Measurements from ENCODE around the gene ASL.

The ASL gene

DNA sequence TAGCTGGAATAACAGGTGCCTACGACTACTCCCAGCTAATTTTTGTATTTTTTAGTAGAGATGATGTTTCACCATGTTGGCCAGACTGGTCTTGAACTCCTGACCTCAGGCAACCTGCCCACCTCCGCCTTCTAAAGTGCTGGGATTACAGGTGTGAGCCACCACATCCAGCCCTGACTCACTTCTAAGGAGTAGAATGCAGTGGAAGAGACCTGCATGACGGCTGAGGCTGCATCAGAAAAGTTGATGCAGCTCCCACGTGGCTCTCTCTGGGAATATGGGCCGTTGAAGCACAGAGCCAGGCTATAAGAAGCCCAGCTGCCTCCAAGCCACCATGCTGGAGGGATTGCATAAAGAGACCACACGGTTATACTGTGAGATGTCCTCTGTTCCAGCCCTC lies 21.6 kb upstream of the ASL start:
- no peak for TF ChIP-seq SIN3A (IDR thresholded peaks at IDR 0.05; ENCODE audit: borderline replicate concordance, insufficient read depth, low read length)
- no peak for TF ChIP-seq TAF1 (IDR thresholded peaks at IDR 0.05; ENCODE audit: borderline replicate concordance, insufficient read depth, low read length)
- TF ChIP-seq FOXP2 (optimal IDR thresholded peaks at IDR 0.05; ENCODE audit: borderline replicate concordance, extremely low read depth, extremely low read length, insufficient read depth) = no peak
- no peak for TF ChIP-seq POLR2AphosphoS5 (IDR thresholded peaks at IDR 0.05; ENCODE audit: low read depth, low read length)
- no peak for TF ChIP-seq REST (IDR thresholded peaks at IDR 0.05; ENCODE audit: insufficient read depth in 1 of 2, low read depth in 2 of 2, low read length in 2 of 2)

- TF ChIP-seq SIN3A (IDR thresholded peaks at IDR 0.05; ENCODE audit: borderline replicate concordance, insufficient read depth, low read length) = no peak
- TF ChIP-seq TAF1 (IDR thresholded peaks at IDR 0.05; ENCODE audit: borderline replicate concordance, insufficient read depth, low read length) = no peak
- TF ChIP-seq REST (IDR thresholded peaks at IDR 0.05; ENCODE audit: insufficient read depth in 1 of 2, low read depth in 2 of 2, low read length in 2 of 2) = no peak
- TF ChIP-seq POLR2AphosphoS5 (IDR thresholded peaks at IDR 0.05; ENCODE audit: low read depth, low read length) = no peak
- TF ChIP-seq FOXP2 (optimal IDR thresholded peaks at IDR 0.05; ENCODE audit: borderline replicate concordance, extremely low read depth, extremely low read length, insufficient read depth) = no peak
Observed at GRCh38 chr7:66055321-66055956, 20.2 kb upstream of the ASL start.

DNA sequence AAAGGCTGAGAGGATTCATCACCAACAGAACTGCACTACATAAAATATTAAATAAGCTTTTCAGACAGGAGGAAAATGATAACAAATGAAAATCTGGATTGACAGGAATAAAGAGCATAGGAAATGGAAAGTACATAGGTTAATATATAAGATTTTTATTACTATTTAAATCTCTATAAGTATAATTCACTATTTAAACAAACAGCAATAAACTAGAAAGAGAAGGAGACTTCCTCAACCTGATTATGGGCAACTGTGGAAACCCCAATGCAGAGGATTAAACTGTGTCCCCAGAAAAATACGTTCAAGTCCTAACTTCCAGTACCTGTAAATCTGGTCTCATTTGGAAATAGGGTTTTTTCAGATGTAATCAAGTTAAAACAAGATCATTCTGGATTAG lies 14.8 kb upstream of the ASL start:
- no peak for TF ChIP-seq FOXP2 (optimal IDR thresholded peaks at IDR 0.05; ENCODE audit: borderline replicate concordance, extremely low read depth, extremely low read length, insufficient read depth)
- TF ChIP-seq SIN3A (IDR thresholded peaks at IDR 0.05; ENCODE audit: borderline replicate concordance, insufficient read depth, low read length) = no peak
- TF ChIP-seq REST (IDR thresholded peaks at IDR 0.05; ENCODE audit: insufficient read depth in 1 of 2, low read depth in 2 of 2, low read length in 2 of 2) = no peak
- TF ChIP-seq TAF1 (IDR thresholded peaks at IDR 0.05; ENCODE audit: borderline replicate concordance, insufficient read depth, low read length) = no peak
- TF ChIP-seq POLR2AphosphoS5 (IDR thresholded peaks at IDR 0.05; ENCODE audit: low read depth, low read length) = no peak

DNA sequence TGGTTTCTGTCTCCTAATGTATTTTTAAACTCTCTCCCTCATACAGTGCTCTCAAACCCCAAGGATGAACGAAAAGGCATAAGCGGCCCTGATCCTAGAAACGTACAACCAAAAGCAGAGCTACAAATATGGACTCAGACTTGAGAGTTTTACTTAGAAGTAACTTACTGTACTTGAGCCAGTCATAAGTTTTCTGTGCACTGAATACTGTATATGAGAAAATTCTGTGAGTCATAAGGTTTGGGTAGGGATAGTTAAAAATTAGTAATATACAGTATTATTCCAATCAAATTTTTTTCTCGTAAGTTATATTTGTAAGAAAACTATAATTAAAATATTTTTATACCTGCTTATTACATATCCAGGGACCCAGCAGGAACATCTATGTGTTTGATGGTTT lies 5.9 kb upstream of the ASL start:
- TF ChIP-seq REST (IDR thresholded peaks at IDR 0.05; ENCODE audit: insufficient read depth in 1 of 2, low read depth in 2 of 2, low read length in 2 of 2) = no peak
- no peak for TF ChIP-seq SIN3A (IDR thresholded peaks at IDR 0.05; ENCODE audit: borderline replicate concordance, insufficient read depth, low read length)
- no peak for TF ChIP-seq TAF1 (IDR thresholded peaks at IDR 0.05; ENCODE audit: borderline replicate concordance, insufficient read depth, low read length)

DNA sequence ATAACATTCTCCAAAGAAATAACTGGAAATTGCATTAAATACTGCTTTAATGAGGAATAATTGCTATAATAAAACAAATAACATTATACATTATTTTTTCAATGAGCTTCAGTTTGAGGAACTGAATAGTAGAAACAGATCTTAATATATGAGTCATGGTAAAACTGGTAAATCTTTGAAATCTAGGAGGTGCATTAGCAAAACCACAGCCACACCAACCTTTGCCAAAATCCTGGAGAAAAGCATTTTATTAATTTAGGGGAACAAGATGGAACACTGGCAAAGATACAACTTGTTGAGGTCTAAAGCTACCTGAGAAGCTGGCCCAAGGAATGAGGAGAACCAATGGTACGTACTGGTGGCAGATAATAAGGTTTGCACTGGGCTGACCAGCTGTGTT lies 5.4 kb upstream of the ASL start:
- no peak for TF ChIP-seq TAF1 (IDR thresholded peaks at IDR 0.05; ENCODE audit: borderline replicate concordance, insufficient read depth, low read length)
- no peak for TF ChIP-seq POLR2AphosphoS5 (IDR thresholded peaks at IDR 0.05; ENCODE audit: low read depth, low read length)
- no peak for TF ChIP-seq REST (IDR thresholded peaks at IDR 0.05; ENCODE audit: insufficient read depth in 1 of 2, low read depth in 2 of 2, low read length in 2 of 2)
- no peak for TF ChIP-seq SIN3A (IDR thresholded peaks at IDR 0.05; ENCODE audit: borderline replicate concordance, insufficient read depth, low read length)
- no peak for TF ChIP-seq FOXP2 (optimal IDR thresholded peaks at IDR 0.05; ENCODE audit: borderline replicate concordance, extremely low read depth, extremely low read length, insufficient read depth)
